Heart right ventricle (tissue), 16 donors: ENCODE results near the gene DNAJB6. TPM values are rescaled to one million over a fixed set of nuclear protein-coding genes. Genes with fewer than 3 reads are reported as not detected.

Experiments
- ATAC-seq, 8 donors: fragments of 200-7000 bp; cut with Tn5 transposase; one replicate each; pipeline ENCODE4 v1.9.1; 2020; ENCODE audit warnings: mild to moderate bottlenecking in 8 of 8, moderate library complexity in 8 of 8, moderate number of reproducible peaks in 1 of 8
- DNase-seq, 2 donors: peaks; one replicate each; pipeline ENCODE4 v3.0.0-alpha.2; 2020
- H3K27ac ChIP-seq, 10 donors: fragments of 200-600 bp; sonication (generic) in 2 of 10; one replicate each; pipeline versions ENCODE4 v1.5.0 to v1.8.0; 2020 to 2022; ENCODE audit warnings: mild to moderate bottlenecking in 3 of 10
- H3K27me3 ChIP-seq, 7 donors: fragments of 200-600 bp; one replicate each; pipeline ENCODE4 v1.8.0; 2021 to 2022; ENCODE audit warnings: mild to moderate bottlenecking in 2 of 7
- H3K36me3 ChIP-seq, 9 donors: fragments of 200-600 bp; sonication (generic) in 1 of 9; one replicate each; pipeline versions ENCODE4 v1.5.0 to v1.8.0; 2020 to 2022; ENCODE audit warnings: mild to moderate bottlenecking in 2 of 9
- H3K4me1 ChIP-seq, 9 donors: fragments of 200-600 bp; sonication (generic) in 1 of 9; one replicate each; pipeline versions ENCODE4 v1.5.0 to v1.8.0; 2020 to 2022; ENCODE audit warnings: mild to moderate bottlenecking in 4 of 9
- H3K4me3 ChIP-seq, 10 donors: fragments of 200-600 bp; sonication (generic) in 2 of 10; one replicate each; pipeline versions ENCODE4 v1.5.0 to v1.8.0; 2020 to 2022; ENCODE audit warnings: mild to moderate bottlenecking in 7 of 10, moderate library complexity in 2 of 10
- H3K9me3 ChIP-seq, 11 donors: fragments of 200-600 bp in 10 of 11; sonication (generic) in 2 of 11; one replicate each; pipeline versions ENCODE4 v1.5.0 to v1.8.0; 2013 to 2022; ENCODE audit warnings: mild to moderate bottlenecking in 2 of 11, control low read depth in 1 of 11, moderate library complexity in 1 of 11
- WGBS, 2 donors: extraction: QIAGEN DNeasy Blood & Tissue Kit; methylation state at CpG; one replicate each; pipeline ENCODE4 v1.1.7; 2013; ENCODE audit warnings: inconsistent platforms in 1 of 2; 5-methylcytosine and 5-hydroxymethylcytosine counted together
- intact Hi-C, 10 donors: fragments of 100-400 bp; cut with DNase I; formaldehyde crosslinking; loops; one replicate each; pipeline versions ENCODE4 v1.11.1 to v1.14.2; 2022
- polyA plus RNA-seq, 2 donors: library from polyadenylated mRNA; stranded (reverse); fragments of 200-250 nt; gene quantifications; one replicate each; pipeline ENCODE4 v1.2.3, GENCODE V29; 2013
- total RNA-seq, 10 donors: library from RNA; stranded (reverse); fragmentation: NEBNext Ultra II Directional in 3 of 10; extraction: Animal tissue kit (Norgen Biotek cat#: 25700) in 3 of 10; gene quantifications; one replicate each; pipeline versions ENCODE4 v1.2.1 to v1.2.4, GENCODE V29; 2021 to 2023
- TF ChIP-seq, protein P1 (sequence below), 9 donors: fragments of 200-600 bp; sonication (generic) in 2 of 9; IDR thresholded peaks; one replicate each; pipeline versions ENCODE4 v1.5.0 to v1.8.0; 2021 to 2022; ENCODE audit warnings: antibody characterized with exemption in 9 of 9, mild to moderate bottlenecking in 5 of 9, moderate library complexity in 1 of 9
- donor health status: Arrhythmogenic right ventricular cardiomyopathy.
- donor health status: ischemic (EF 13 %, LVEDD 7.1; RV severe dilation, severe dysfunction).
- donor health status: healthy with polysubstance abuse.
- donor health status: DM: no; HTN: yes; CAD: no.
- donor health status: DM: no; HTN: no; CAD: no.
- donor health status: ischemic (EF 25% LVEDD 6.9; RV normal size, moderate dysfunction).
- donor health status: ischemic (EF 25% LVEDD 5.7; RV mildly dilated, moderate dysfunction).
- donor health status: healthy.
- donor health status: DM: yes; HTN: yes; CAD: no.
- donor health status: Ischemic cardiomyopathy.
- donor health status: ischemic (EF 35%, LVEDD 5.7; RV mildly dilated, moderate dysfunction).
- donor health status: nonischemic (EF 11% LVEDD 7.7; RV severe dilation, severe dysfunction).
- donor health status: DM: yes; HTN: yes; CAD: no.
- donor health status: PGD.
- donor health status: ischemic (EF 29% LVEDD 5.4; RV normal size, mild dysfunction).
- donor health status: nonischemic (EF 23%, LVEDD 6.1; RV moderate dilation, normal function).

DNAJB6 gene
- total and polyA plus RNA-seq, 12 donors, result 114 to 200 (median 183) TPM

DNA sequence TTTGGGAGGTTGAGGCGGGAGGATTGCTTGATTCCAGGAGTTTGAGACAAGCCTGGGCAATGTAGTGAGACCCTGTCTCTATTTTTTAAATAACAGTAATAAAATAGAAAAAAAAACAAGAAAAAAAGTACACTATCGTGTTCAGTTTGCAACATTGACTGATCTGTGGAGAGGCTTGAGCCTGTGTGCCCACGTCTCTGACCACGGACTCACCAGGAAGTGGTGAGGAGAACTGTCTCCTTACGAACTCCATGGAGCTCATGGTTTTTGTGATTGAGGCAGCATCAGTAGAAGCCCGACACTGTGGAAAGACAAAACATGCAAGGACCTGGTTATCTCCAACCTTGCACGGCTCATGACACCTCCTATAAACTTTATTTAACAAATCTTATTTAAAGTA is 23.9 kb upstream of the DNAJB6 start:
- WGBS, 2 donors, result 82 to 85% methylated on average over 7 of the region's 7 CpGs

GRCh38 chr7:157313645-157314044 is 23.2 kb upstream of the DNAJB6 start:
- ATAC-seq, result no peak
- TF ChIP-seq, protein P1, sequence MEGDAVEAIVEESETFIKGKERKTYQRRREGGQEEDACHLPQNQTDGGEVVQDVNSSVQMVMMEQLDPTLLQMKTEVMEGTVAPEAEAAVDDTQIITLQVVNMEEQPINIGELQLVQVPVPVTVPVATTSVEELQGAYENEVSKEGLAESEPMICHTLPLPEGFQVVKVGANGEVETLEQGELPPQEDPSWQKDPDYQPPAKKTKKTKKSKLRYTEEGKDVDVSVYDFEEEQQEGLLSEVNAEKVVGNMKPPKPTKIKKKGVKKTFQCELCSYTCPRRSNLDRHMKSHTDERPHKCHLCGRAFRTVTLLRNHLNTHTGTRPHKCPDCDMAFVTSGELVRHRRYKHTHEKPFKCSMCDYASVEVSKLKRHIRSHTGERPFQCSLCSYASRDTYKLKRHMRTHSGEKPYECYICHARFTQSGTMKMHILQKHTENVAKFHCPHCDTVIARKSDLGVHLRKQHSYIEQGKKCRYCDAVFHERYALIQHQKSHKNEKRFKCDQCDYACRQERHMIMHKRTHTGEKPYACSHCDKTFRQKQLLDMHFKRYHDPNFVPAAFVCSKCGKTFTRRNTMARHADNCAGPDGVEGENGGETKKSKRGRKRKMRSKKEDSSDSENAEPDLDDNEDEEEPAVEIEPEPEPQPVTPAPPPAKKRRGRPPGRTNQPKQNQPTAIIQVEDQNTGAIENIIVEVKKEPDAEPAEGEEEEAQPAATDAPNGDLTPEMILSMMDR (IDR thresholded peaks at IDR 0.05), result no peak
- H3K27me3 ChIP-seq, result no peaks in the 10 kb centered on the region
- no peaks in the 10 kb centered on the region for H3K36me3 ChIP-seq
- 93 to 96% methylated on average over 15 of the region's 15 CpGs for WGBS, 2 donors
- intact Hi-C loops, result no loop called here
- no peaks in the 10 kb centered on the region for H3K9me3 ChIP-seq
- H3K27ac ChIP-seq, result no peak overlapping the region
- peaks cover 0 to 8% (median 0%) of the 10 kb centered on the region in 9 donors for H3K4me1 ChIP-seq
- no peak overlapping the region for H3K4me3 ChIP-seq
- no peak for DNase-seq

More for the DNA sequence above, 23.9 kb upstream of the DNAJB6 start:
- Histone ChIP-seq H3K9me3 (no peaks in the 10 kb centered on the region), H3K27ac (no peak overlapping the region), H3K4me3 (no peak overlapping the region), H3K4me1 (peaks cover 0 to 2% (median 0%) of the 10 kb centered on the region in 9 donors), H3K36me3 (no peaks in the 10 kb centered on the region), H3K27me3 (peaks cover 0 to 2% (median 0%) of the 10 kb centered on the region in 7 donors)
- ATAC-seq, result no peak
- TF ChIP-seq, protein P1 (IDR thresholded peaks at IDR 0.05), result no peak
- intact Hi-C loops, result no loop called here
- DNase-seq, result no peak

DNA sequence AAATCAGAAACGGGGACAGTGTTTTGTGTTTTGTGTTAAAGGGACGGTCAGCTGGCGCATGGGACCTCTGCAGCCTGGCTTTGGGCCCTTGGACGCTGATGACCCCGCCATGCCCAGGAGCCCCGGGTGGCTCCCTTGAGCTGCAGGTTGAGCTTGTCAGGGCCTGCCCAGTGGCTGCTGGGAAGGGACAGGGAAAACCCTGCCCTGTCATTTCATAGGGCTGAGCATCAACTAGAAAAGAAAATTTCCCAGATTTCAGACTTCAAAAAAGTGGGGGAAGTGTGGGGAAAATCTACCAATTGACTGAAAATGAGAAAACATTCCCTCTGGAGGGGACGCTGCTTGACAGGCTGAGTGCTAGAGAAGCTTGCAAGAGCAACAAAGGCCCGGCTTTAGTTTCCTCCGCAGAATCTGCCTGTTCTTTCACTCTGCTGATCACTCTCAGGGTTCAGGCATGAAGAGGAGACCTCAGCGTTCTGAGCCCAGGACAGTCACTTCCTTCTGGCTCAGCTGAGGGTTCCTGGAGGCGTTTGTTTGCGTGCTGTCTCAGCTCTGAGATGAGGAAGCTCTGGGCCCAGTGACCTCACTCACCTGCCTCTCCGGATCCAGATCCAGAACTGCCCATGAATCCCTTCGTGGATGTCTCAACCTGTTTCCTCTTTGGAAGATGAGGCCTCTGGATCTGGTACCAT is 18.6 kb upstream of the DNAJB6 start:
- TF ChIP-seq, protein P1 (IDR thresholded peaks at IDR 0.05), result no peak
- peaks cover 0 to 20% (median 0%) of the 10 kb centered on the region in 9 donors for H3K4me1 ChIP-seq
- H3K27ac ChIP-seq, result peak overlapping the region in 1 of 10 donors; percentile 78
- 73% methylated on average over 14 of the region's 14 CpGs for WGBS, 2 donors
- H3K4me3 ChIP-seq, result no peak overlapping the region
- ATAC-seq (peak in 4 of 8 donors; percentile 22 to 76 (median 55)), DNase-seq (no peak)
- H3K27me3 ChIP-seq, result no peaks in the 10 kb centered on the region
- intact Hi-C loops, result no loop called here
- no peaks in the 10 kb centered on the region for H3K9me3 ChIP-seq
- H3K36me3 ChIP-seq, result no peaks in the 10 kb centered on the region

DNA sequence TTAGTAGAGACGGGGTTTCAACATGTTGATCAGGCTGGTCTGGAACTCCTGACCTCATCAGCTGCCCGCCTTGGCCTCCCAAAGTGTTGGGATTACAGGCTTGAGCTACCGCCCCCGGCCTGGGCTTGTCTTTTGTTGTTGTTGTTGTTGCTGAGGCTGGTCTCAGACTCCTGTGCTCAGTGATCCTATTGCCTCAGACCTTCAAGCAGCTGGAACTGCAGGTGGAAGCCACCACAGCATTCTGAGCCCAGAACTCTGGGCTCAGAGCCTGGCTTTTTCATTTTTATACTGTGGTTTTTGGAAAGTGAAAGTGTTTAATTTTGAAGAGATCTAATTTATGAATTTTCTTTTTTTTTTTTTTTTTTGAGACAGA is 16.2 kb upstream of the DNAJB6 start:
- H3K27me3 ChIP-seq, result no peaks in the 10 kb centered on the region
- WGBS, 2 donors, result 78 to 88% methylated on average over 4 of the region's 4 CpGs

More for the DNA sequence above, 16.2 kb upstream of the DNAJB6 start:
- DNase-seq (no peak), ATAC-seq (peak in 5 of 8 donors; percentile 45 to 76 (median 60))
- intact Hi-C loops, result no loop called here
- Histone ChIP-seq H3K4me1 (peaks cover 0 to 20% (median 0%) of the 10 kb centered on the region in 9 donors), H3K9me3 (no peaks in the 10 kb centered on the region), H3K27ac (peak overlapping the region in 4 of 10 donors; percentile 13 to 55 (median 26)), H3K36me3 (no peaks in the 10 kb centered on the region), H3K4me3 (no peak overlapping the region)
- TF ChIP-seq, protein P1 (IDR thresholded peaks at IDR 0.05), result no peak
